Vagina (tissue), 2 donors: ENCODE data around the gene SLC7A11.

ENCODE experiments used
- CTCF ChIP-seq, 3 experiments: fragments of 450-650 bp in 2 of 3; fragments of 200-600 bp in 1 of 3; sonication (generic) in 1 of 3; IDR thresholded peaks; one replicate each; pipeline ENCODE4 v1.5.1; 2017 to 2019; ENCODE audit warnings: antibody characterized with exemption in 3 of 3, mild to moderate bottlenecking in 2 of 3, moderate library complexity in 2 of 3
- POLR2A ChIP-seq, 2 donors: fragments of 450-650 bp; IDR thresholded peaks; one replicate each; pipeline ENCODE4 v1.6.1; 2017; ENCODE audit warnings: antibody characterized with exemption in 2 of 2, mild to moderate bottlenecking in 2 of 2, moderate library complexity in 2 of 2
- POLR2AphosphoS5 ChIP-seq, 2 donors: sonication (generic); formaldehyde crosslinking; IDR thresholded peaks; one replicate each; pipeline ENCODE4 v1.9.0; 2017; ENCODE audit warnings: antibody characterized with exemption in 2 of 2, mild to moderate bottlenecking in 2 of 2, low read depth in 1 of 2; ENCODE audit not compliant: insufficient read depth in 1 of 2

GRCh38 chr4:138174981-138175794 lies 67.0 kb downstream of the SLC7A11 start:
- TF ChIP-seq POLR2A (IDR thresholded peaks at IDR 0.05) (no peak), POLR2AphosphoS5 (IDR thresholded peaks at IDR 0.05; ENCODE audit: insufficient read depth in 1 of 2, low read depth in 1 of 2) (no peak), CTCF (IDR thresholded peaks at IDR 0.05) (no peak)
